NCI-H2196 treated with DMSO at 0.1 percent for 48 hours (cell line): ENCODE measurements around the gene GTF3C4.

Experiments used
- DNase-seq: peaks from one replicate; lab custom pipeline; 2025; ENCODE audit not compliant: unreplicated experiment; lab: John Stamatoyannopoulos, UW

Gene GTF3C4

GRCh38 chr9:132729235-132729890 lies 59.1 kb downstream of the GTF3C4 start:
- DNase-seq: no peak

- DNase-seq: no peak
Observed at GRCh38 chr9:132730054-132731033, 60.1 kb downstream of the GTF3C4 start.

DNA sequence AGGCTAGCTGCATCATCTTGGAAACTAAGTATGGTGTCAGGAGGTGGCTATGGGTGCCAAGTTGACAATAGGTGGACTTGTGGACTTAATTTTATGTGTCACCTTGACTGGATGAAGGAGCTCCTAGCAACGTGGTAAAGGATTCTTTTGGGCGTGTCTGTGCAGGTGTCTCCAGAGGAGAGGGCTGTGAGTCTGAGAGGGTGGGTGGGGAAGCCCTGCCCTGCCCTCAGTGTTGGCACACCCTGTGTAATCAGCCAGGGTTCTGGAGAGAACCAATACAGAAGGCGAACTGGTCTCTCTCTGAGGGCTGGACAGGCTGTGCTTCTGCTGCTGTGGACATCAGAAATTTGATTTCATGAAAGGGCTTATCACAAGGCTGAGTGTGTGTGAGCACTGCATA lies 61.0 kb downstream of the GTF3C4 start:
- no peak for DNase-seq

GRCh38 chr9:132732326-132733259 lies 62.3 kb downstream of the GTF3C4 start:
- no peak for DNase-seq

DNA sequence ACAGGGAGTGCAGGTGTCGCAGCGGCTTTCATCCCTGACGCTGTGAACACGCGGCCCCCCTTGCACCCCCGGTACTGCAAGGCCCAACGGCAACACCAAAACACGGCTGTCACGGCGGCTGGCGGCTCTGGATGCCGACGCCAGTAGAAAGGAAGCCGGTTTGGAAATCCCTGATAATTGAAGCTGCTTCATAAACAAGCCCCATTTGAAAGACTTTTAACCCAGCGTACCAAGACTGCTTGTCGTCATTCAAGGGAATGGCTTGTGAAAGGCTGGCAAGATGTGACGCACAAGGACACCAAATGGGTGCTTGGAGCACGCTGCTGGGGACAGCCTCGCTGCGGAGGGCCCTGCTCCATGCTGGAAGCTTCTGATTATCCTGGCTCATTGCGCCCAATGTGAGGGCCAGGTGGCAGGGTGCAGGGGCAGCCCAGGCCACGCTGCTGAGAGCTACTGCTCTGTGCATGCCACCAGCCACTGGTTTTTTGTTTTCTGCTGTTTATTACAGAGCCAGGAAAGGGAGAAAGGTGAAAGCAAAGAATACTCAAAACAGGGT lies 63.1 kb downstream of the GTF3C4 start:
- DNase-seq: no peak

GRCh38 chr9:132739710-132740310 lies 69.5 kb downstream of the GTF3C4 start:
- no peak for DNase-seq

DNA sequence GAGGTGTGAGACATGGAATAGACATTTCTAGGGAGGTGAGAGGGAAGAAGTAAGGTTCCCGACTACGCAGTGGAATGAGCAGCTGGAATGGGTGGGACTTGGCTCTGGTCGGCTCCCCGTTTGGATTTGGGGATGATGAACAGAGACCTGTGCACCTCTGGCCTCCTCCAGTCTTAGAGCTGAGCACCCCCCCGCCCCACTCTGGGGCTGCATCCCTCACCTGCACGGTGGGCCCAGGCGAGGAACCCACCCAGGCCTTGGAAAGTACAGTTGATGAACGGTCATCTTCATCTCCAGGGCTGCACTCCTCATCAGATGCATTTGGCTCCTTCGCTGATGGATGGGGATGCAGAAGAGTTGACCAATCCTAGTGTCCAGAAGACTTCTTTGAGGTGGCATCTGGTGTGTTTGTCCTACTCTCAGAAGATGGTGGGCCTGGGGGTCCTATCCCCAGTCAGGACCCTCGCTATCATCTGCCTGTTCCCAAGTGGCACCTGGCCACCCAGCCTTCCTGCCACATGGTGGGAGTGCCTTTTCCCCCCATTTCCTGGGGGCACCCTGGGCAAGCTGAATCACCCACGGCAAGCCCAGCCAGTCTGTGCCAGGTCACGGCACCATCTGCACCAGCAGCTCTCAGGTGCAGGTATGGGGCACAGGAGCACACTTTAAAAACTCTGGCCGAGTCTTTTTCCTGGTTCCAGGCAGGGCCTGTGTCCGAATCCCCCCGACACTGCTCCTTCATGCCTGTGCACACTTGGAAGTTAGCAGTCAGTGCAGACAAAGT lies 70.5 kb downstream of the GTF3C4 start:
- no peak for DNase-seq

- no peak for DNase-seq
Observed at GRCh38 chr9:132742821-132743311, 72.6 kb downstream of the GTF3C4 start.

DNA sequence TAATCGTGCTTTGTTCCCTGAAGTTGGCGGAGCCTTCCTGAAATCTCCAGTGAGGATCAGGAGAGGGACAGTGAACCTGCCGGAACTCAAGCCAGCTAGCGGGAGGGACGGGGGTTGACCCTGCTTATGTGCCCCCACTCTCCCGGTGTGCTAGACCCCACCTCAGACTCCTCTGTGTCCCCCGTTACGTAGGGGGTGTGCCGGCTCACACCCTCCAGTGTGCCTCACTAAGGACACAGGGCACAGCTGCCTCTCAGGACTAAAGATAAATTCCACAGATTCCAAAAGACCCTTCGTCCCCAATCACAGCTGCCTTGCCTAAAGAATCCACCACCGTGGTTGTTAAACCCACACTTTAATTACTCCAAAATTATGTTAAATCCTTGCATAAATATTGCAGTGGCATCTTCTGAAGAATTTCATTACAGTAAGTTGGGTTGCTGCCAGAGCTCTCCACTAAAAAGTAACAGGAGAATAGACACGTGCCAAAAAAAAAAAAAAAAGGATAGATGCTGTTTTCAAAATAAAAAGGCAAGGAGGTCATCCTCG lies 73.7 kb downstream of the GTF3C4 start:
- DNase-seq: no peak
